ENCODE data around the gene TNNI2.
"Not testable (repeated sequence)": the region's sequence is repeated elsewhere in the genome, so short reads cannot be mapped to it uniquely, and the experiment has no call there.

Gene TNNI2

DNA sequence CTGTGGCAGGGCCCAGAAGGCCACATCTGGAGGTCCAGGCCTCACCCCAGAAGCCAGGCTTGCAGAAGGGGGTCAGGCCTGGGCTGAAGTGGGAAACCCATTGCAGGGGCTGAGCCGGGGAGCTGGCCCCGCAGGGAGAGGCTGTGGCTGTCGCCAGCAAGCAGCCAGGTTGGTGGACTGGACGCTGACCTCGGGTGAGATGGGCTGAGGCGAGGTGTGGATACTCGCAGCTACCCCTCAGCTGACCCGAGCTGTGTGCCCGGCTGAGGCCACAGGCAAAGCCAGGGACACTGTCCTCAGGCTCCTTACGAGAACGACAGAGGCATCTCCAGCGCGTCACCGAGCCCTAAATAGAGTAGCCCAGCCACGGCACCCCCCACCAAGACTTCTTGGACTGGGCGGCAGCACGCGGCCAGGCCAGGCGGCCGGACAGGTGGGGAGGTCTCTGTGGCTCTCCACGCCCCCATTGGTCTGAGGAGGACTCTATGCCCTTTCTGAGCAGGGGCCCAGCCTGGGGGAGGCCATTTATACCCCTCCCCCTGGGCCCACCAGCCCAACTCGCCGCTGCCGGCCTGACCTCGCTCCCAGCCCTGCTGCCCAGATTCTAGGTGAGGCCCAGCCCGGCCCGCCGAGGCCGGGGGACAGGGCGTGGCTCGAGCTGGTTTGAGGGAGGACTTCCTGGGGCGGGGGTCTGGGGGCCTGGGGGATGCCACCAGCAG, at the start of gene TNNI2:
Gene TNNI2 (plus strand): TSS at position 556 of the 719 bp plus-strand sequence. CDS start 716 bp downstream, outside the sequence.
- DNase-seq (ENCODE audit: low read depth), result no peak

DNA sequence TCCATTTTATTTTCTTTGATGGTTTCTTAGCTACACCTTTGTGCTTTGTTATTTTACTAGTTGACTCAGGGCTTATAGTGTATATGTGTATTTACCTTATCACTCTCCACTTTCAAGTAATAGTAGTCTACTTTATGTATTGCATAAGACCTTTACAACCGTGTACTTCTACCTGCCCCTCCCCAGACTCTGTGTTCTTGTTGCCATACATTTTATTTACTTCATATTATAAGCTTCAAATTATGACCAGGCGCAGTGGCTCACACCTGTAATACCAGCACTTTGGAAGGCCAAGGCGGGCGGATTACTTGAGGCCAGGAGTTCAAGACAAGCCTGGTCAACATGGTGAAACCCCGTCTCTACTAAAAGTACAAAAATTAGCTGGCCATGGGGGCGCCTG, 46.9 kb upstream of the TNNI2 start:
- no peak for DNase-seq (ENCODE audit: low read depth)

- no peak for DNase-seq (ENCODE audit: low read depth)
Observed at GRCh38 chr11:1792461-1792860, 46.3 kb upstream of the TNNI2 start.

- DNase-seq (ENCODE audit: low read depth), result no peak
Observed at GRCh38 chr11:1793081-1793480, 45.7 kb upstream of the TNNI2 start.

GRCh38 chr11:1796413-1797011, 42.3 kb upstream of the TNNI2 start:
- DNase-seq (ENCODE audit: low read depth), result no peak

DNA sequence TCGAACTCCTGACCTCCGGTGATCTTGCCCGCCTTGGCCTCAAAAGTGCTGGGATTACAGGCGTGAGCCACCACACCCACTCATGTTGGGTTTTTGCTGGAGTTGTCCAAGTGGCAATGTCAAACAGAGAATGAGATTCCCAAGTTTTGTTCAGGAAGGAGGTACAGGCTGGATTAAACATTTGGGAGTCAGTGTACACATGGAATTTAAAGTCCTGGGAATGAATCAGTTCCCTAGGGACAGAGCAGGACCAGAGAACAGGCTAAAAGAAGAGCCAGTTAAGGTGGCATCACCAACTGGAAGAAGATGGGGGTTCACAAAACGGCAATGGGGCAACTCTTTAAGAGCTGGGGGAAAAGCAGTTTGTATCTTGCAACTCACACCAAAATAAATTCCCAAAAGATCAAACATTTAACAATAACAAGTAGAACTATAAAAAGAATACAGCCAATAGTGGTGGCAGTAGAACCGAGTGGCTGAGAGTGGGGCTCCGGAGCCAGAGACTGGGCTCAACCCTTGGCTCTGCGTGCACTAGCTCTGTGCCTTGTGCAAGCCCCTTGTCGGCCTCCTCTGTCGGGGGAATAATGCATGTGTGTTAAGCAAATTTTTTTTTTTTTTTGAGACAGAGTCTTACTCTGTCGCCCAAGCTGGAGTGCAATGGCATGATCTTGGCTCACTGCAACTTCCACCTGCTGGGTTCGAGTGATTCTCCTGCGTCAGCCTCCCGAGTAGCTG, 41.2 kb upstream of the TNNI2 start:
- DNase-seq (ENCODE audit: low read depth), result no peak

- DNase-seq (ENCODE audit: low read depth), result no peak
Observed at GRCh38 chr11:1803246-1803645, 35.5 kb upstream of the TNNI2 start.

GRCh38 chr11:1803835-1804519, 34.8 kb upstream of the TNNI2 start:
- not testable (repeated sequence) for DNase-seq (ENCODE audit: low read depth)

GRCh38 chr11:1805525-1805924, 33.3 kb upstream of the TNNI2 start:
- DNase-seq (ENCODE audit: low read depth), result no peak

DNA sequence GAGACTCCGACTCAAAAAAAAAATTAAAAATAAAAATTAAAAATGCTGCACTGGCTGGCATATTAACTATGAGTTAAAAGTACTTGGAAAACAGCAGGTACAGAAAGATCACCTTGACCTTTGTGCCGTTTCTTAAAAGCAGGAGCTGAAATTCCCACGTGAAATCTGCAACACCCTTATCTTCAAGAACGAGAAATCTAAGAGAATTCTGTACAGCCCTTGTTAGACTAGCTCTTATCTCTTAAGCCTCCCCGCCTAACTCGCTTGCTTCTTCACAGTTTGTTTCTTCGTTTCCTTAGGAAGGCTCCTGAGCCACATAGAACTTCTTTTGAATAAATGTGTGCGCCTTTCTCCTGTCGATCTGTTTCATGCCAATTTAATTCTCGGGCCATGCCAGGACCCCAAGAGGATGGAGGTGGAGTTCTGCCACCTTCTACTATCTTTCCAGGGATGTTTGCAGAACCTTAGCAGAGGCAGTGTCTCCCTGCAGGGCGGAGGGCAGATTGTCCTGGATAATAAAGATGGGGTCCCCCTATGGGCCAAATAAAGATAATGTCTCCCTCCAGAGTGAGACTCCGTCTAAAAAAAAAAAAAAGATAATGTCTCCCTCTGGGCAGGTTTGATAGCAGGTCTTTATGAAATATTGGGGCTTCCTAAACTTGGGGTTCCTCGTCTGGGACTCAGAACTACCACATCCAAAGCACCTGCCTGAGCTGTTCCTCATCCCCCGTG, 31.4 kb upstream of the TNNI2 start:
- DNase-seq (ENCODE audit: low read depth), result no peak

DNA sequence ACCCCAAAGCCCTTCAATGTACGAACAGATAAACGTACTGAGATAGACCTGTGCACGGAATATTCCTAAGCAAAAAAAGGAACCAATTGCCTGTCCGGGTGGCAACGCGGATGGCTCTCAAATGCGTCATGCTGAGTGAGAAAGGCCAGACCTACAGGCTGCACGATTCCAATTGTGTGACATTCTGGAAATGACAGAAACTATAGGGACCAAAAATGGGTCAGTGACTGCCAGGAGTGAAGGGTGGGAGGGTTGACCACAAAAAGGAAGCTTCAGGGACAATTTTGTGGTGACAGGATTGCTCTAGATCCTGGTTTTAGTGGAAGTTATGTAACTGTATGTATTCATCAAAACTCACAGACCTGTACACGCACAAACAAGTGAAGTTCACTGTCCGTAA, 28.0 kb upstream of the TNNI2 start:
- DNase-seq (ENCODE audit: low read depth), result no peak

- DNase-seq (ENCODE audit: low read depth), result no peak
Observed at GRCh38 chr11:1812274-1812673, 26.5 kb upstream of the TNNI2 start.

DNA sequence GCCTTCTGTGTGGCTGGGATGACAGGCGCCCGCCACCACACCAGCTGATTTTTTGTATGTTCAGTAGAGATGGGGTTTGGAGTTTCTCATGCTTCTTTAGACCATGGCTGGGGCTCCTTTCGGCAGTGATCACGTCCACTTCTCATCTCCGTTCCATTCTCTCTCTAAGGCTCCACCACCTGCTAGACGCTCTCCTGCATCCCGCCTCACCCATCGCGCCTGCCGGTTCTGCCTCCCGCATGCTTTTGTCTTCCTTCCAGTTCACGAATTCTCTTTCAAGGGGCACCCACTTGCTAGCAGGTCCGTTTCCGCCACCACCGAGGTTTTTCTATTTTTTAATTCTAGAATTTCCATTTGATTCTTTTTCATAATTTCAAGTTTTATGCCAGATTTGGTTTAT, 26.0 kb upstream of the TNNI2 start:
- DNase-seq (ENCODE audit: low read depth), result no peak

GRCh38 chr11:1813356-1813755, 25.4 kb upstream of the TNNI2 start:
- DNase-seq (ENCODE audit: low read depth), result not testable (repeated sequence)

- no peak for DNase-seq (ENCODE audit: low read depth)
Observed at GRCh38 chr11:1814691-1815090, 24.1 kb upstream of the TNNI2 start.

GRCh38 chr11:1815311-1815710, 23.5 kb upstream of the TNNI2 start:
- no peak for DNase-seq (ENCODE audit: low read depth)

- DNase-seq (ENCODE audit: low read depth), result no peak
Observed at GRCh38 chr11:1815751-1816150, 23.0 kb upstream of the TNNI2 start.

GRCh38 chr11:1817000-1817399, 21.8 kb upstream of the TNNI2 start:
- no peak for DNase-seq (ENCODE audit: low read depth)

DNA sequence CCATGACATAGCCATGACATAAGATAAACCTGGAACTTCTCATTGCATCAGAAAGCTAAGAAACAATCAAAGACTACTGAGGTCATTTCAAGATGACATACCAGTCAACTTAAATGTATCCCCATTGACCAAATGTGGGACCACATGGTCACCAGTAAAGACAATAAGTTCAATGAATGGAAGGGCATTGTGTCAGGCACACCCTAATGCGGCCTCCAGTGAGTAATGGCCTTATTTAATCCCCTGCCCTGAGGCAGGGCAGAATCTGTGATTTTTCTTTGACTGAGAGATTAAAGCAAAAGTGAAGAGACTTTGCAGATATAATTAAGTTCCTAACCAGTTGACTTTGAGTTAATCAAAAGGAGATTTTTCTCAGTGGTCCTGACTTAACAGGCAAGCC, 21.3 kb upstream of the TNNI2 start:
- DNase-seq (ENCODE audit: low read depth), result no peak

- no peak for DNase-seq (ENCODE audit: low read depth)
Observed at GRCh38 chr11:1819074-1819473, 19.7 kb upstream of the TNNI2 start.

DNA sequence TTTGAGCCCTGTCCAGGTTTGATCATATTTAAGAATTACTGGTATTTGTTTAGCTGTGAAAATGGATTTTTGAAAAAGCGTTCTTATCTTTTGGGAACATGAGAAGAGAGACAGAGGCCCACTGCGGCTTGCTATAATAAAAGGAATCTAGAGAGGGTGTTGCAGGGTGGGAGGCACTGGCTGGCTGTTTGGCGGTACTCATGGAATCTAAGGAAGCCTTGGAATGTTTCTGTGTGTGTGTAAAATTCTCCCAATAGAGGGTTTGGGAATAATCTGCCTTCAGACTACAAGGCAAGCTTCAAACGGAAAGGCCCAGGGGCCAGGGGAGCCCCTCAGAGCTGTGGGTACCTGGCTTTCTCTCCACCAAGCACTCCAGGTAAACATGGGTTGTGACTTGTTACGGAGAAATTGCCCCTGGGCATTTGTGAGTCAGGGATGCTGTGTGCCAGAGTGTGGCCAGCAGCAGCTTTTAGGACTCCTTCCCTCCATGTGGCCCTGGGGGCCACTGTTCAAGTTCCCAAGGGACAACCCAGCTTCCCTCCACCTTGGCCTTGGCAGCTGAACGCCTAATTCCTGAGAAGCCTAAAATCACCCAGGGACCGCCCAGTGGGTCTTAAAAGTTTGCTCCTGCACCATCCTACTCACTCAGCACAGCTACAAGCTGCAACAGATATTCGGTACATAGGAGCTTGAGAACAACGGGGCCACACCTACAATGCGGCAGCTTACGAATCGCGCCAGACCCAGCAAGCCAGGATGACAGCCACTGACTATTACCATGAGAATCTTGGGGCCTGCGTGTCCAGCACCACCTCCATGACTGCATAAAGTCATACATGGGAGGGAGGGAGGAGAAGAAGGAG, 18.1 kb upstream of the TNNI2 start:
- no peak for DNase-seq (ENCODE audit: low read depth)
